HPDE6-E6E7 (cell line): Measurements from ENCODE around the gene ARMC12.
A peak's percentile ranks its signal among the peaks of the same experiment; 100 is the strongest.

Experiments
- DNase-seq: peaks from one replicate; pipeline ENCODE4 v3.0.0; 2011; ENCODE audit warnings: missing footprints; ENCODE audit errors: extremely low spot score

The ARMC12 gene

DNA sequence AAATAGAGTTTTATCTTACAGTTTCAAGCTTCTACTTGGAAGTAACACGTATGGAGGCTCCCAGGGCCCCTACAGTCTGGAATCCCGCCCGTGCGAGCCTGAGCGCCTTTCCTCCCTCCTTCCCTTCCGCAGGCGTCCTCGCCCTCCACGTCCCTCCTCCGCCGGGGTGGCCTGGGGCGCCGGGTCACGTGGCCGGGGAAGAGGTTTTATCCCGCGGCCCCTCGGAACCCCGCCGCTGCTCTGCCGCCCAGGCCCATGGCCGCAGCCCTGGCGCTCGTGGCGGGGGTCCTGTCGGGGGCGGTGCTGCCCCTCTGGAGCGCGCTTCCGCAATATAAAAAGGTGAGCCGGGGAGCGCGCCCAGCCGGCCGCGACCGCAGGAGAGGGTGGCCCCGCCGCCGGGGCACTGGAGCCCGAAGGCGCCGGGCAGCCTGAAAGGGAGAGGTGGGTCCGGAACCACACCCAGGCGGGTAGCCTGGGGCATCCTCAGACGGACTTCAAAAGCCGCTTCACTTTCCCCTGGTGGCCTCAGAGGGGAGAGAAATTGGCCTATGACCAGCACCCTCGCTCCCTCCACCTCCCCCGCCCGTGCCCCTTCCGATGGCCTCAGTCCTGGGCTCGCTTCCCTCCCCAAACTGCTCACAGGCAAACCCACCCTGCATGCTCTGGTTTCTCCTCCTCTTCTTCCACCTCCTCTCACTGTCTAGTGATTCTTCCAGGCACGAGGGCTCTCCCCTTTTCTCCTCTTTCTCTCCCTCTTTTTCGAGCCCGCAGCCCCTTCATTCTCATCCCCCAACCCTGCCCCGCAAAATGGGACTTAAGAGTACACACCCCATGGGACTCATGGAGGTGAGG, 39.8 kb downstream of the ARMC12 start, which contains the start of gene CLPSL2:
Gene CLPSL2, plus strand, starts transcription at position 235 of the 852 bp plus-strand sequence. Its CDS starts 21 bp downstream, at position 256.
- no peak for DNase-seq

DNA sequence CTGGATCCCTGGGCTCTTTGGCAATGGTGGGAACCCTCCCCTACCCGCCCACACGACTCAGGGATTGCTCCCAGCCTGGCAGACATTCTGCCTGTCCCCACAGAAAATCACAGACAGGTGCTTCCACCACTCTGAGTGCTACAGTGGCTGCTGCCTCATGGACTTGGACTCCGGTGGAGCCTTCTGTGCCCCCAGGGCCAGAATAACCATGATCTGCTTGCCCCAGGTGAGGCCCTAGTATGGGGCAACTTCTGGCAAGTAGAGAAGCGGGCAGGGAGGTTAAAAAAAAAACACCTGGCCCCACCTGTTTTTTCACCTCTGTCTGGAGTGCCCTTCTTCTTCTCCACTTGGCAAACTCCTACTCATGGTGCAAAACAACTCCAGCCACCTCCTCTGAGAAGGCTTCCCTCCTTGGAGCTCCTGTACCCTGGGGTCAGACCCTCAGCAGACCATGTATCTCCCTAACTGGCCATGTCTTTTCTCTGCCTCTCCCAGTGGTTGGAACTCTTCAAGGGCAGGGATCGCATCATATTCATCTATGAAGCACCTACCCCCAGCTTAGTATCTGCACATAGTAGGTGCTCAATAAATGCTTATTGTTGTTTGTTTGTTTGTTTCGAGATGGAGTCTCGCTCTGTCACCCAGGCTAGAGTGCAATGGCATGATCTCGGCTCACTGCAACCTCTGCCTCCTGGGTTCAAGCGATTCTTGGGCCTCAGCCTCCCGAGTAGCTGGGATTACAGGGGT, 40.7 kb downstream of the ARMC12 start:
- DNase-seq = no peak

- DNase-seq = no peak
Measured at GRCh38 chr6:35778437-35778836, 41.6 kb downstream of the ARMC12 start.

DNA sequence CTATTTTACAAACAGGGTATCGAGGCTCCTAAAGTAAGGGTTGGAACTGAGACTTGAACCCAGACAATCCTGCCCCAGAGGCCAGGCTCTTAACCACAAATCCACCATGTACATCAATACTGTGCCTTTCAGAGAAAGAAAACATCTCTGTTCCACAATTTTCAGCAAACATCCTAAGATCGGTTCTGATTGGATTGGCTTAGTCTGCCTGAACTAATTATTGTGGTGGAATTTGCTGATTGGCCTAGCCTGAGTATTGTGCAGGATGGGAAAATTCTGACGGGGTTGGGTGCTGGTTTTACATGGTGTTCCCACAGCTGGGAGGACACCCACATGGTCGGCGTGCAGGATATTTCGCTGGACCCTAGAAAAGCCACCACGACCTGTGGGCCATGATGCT, 43.9 kb downstream of the ARMC12 start, which contains the start of gene CLPSL1:
Gene CLPSL1, plus strand, starts transcription at position 301 of the 400 bp plus-strand sequence. Its CDS starts 92 bp downstream, at position 393.
- DNase-seq = no peak

DNA sequence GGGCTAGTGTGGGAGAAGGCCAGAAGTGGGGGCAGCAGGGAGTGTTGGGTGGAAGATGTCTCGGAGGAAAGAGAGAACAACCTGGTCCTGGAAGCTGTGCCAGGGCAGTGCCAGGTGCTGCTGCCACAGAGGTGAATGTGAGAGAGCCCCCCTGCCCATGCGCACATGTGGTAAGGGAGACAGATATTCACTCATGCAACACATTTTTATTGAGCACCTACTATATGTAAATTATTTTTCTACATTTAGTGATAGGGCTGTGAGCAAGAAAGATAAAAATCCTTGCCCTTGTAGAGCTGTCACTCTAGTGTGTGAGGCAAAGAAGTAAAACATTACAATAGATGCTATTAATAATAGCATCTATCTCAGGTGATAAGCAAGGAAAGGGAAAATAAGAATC, 44.5 kb downstream of the ARMC12 start:
- no peak for DNase-seq

DNA sequence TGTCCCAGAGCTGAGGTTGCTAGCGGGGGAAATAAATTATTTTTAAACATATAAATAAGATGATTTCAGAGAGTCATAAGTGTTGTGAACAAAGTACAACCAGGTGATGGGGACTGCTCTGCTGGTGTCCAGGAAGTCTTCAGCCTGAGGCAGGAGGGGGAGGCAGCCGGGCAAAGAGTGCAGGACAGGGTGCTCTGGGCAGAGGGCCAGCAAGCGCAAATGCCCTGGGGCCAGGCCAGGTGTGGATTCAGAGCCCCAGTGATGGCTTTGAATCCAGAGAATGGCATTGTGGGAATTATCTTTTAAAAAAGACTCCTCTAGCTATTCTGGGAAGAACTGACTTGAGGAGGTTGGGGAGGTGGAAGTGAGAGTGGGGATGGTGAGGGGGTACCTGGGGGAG, 45.6 kb downstream of the ARMC12 start:
- peak; percentile 52 for DNase-seq

- no peak for DNase-seq
Measured at GRCh38 chr6:35784200-35784599, 47.4 kb downstream of the ARMC12 start.

DNA sequence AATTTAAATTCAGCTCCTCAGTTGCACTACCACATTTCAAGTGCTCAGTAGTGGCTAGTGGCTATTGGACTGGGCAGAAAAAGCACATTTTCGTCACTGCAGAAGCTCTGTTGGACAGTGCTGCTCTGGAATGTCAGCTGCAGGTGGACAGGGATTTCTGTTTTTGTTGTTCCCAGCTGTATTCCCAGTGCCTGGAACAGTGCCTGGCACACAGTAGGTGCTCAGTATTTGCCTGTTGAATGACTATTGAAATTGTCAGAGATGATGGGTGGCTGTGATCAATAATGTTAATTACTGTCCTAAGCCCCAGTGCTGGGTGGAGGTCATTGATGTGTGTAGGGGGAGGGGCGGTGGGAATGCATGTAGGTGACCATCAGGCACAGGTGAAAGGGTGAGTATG, 49.4 kb downstream of the ARMC12 start:
- DNase-seq = no peak

DNA sequence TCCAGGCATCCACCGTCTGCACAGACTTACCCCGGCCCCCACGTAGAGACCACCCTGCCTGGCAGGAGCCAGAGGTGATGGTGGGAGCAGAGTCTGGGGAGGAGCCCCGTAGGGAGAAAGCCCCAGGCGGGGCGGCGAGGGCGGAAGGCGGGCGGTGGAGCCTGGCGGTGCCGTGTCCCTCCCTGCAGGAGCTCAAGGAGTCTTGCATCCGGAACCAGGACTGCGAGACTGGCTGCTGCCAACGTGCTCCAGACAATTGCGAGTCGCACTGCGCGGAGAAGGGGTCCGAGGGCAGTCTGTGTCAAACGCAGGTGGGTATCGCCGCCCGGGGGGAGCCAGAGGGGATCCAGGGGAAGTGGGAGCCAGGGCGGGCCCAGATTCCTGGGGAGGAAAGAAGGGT, 50.0 kb downstream of the ARMC12 start:
- DNase-seq = no peak

DNA sequence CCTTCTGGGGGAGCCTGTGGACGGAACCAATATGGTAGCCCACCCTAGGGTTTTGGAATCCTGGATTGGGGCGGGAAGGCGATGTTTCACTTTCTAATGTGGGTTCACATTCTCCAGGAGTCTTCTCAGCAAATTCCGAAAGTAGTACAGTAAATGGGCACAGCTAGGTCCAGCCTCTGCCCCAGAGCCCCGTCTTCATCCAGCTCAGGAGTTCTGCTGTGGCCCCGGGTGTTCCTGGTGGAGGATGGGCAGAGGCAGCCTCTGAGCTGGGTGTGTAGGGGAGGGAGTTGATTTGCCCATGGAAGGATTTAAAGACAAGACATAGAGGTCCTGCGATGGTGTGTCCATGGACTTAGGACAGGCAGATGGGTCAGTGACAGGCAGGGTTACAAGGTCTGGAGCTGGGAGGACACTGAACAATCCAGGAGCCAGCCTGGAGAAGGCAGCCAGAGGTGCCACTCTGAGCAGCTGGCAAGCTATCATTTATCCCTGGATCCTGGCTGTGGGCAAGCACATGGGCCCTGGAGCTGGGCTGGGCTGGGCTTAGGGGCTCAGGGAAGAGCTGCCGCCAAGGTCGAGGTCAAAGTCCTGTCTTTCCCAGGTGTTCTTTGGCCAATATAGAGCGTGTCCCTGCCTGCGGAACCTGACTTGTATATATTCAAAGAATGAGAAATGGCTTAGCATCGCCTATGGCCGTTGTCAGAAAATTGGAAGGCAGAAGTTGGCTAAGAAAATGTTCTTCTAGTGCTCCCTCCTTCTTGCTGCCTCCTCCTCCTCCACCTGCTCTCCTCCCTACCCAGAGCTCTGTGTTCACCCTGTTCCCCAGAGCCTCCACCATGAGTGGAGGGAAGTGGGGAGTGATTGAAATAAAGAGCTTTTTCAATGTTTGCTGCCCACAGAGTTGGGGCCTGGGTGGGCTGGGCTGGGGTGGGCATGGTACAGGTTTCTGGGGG, 50.7 kb downstream of the ARMC12 start:
- DNase-seq = no peak

DNA sequence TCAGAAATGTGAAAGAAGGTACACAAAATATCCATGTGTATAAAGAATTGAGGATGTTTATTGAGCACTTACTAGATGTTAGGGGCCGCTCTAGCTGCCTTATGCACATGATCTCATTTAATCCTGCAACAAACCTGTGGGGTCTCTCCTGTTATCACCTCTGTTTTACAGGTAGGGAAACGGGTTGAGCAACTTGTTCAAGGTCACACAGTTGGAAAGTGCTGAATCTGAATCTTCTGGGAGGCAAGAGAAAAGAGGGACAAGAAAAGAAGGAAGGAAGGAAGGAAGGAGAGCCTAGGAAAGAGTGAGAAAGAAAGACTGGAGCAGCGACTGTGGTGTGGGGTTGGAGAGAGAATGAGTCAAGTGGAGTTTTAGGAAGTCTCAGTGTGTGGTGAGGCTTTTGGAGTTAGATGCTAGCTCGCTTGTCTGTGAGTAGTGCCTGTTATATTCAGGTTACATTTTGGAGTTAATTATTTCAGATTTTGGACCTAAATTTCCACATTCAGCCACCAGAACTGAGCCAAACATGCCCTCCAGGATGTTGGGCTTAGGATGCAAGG, 51.7 kb downstream of the ARMC12 start:
- DNase-seq = no peak

- no peak for DNase-seq
Measured at GRCh38 chr6:35790683-35791082, 53.9 kb downstream of the ARMC12 start.

- DNase-seq = no peak
Measured at GRCh38 chr6:35794536-35795452, 58.0 kb downstream of the ARMC12 start.

DNA sequence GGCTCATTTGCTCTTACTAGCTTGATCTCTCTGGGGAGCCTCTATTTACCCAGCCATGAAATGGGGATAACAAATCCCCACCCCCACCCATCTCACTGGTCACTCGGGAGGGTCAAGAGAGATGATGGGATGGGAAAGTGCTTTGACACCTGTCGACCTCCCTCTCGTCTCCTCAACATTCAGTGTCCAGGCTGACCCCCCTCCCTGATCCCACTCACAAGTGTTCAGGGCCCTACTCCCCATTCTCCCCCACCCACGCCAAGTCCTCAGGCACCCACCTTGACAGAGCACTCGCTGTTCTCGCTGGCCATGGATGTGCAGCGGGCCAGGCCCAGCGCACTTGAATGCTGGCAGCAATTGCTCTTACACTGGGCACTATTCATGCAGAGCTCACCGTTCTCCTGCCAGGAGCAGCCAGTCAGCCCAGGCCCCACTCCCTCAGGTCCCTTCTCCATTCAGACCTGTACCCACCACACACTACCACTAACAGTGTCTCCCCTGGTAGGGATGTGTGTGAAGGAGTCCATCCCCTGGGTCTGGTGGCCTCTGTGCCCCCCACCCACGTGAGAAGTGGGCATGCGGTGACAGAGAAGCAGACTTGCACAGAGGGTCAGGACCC, 58.7 kb downstream of the ARMC12 start:
- no peak for DNase-seq

GRCh38 chr6:35796236-35796635, 59.4 kb downstream of the ARMC12 start:
- no peak for DNase-seq

- DNase-seq = no peak
Measured at GRCh38 chr6:35797837-35798526, 61.1 kb downstream of the ARMC12 start.
